DND-41 (cell line): Measurements from ENCODE around the gene DCAF4.

ENCODE experiments used
- ATAC-seq: fragments of 200-7000 bp; cut with Tn5 transposase; 3 replicates; pipeline ENCODE4 v1.9.1; 2021; ENCODE audit warnings: low read depth; ENCODE audit not compliant: insufficient read depth
- DNase-seq: peaks from one replicate; pipeline ENCODE4 v3.0.0-alpha.2; 2020
- H2AFZ ChIP-seq: 2 replicates; pipeline ENCODE4 v1.6.0; 2012; ENCODE audit warnings: low read depth, low read length
- H3K27ac ChIP-seq: 2 replicates; pipeline ENCODE4 v1.5.1; 2012; ENCODE audit warnings: low read length, inconsistent platforms
- H3K27me3 ChIP-seq: fragments of 200-600 bp; sonication (generic); 2 replicates; pipeline ENCODE4 v1.6.0; 2012; ENCODE audit warnings: low read length, mild to moderate bottlenecking, inconsistent platforms; ENCODE audit not compliant: insufficient read depth, poor library complexity
- H3K36me3 ChIP-seq: 2 replicates; pipeline ENCODE4 v1.5.1; 2012; ENCODE audit warnings: low read length, inconsistent platforms; ENCODE audit not compliant: insufficient read depth
- H3K4me1 ChIP-seq: 2 replicates; pipeline ENCODE4 v1.5.1; 2012; ENCODE audit warnings: mild to moderate bottlenecking, low read length; ENCODE audit not compliant: insufficient read depth
- H3K4me2 ChIP-seq: 2 replicates; pipeline ENCODE4 v1.6.0; 2012; ENCODE audit warnings: mild to moderate bottlenecking, moderate library complexity, low read length, inconsistent platforms; ENCODE audit not compliant: insufficient read depth
- H3K4me3 ChIP-seq, 2 experiments: fragments of 200-600 bp in 1 of 2; shearing (Covaris generic) in 1 of 2; 2 replicates each; pipeline ENCODE4 v1.5.1; 2012 to 2016; ENCODE audit warnings: inconsistent platforms in 2 of 2, low read length in 2 of 2, mild to moderate bottlenecking in 2 of 2, low read depth in 1 of 2, moderate library complexity in 1 of 2
- H3K79me2 ChIP-seq: 2 replicates; pipeline ENCODE4 v1.6.0; 2012; ENCODE audit warnings: low read length, inconsistent platforms; ENCODE audit not compliant: insufficient read depth
- H3K9ac ChIP-seq: 2 replicates; pipeline ENCODE4 v1.6.0; 2012; ENCODE audit warnings: low read depth, mild to moderate bottlenecking, inconsistent platforms, low read length, moderate library complexity
- H3K9me3 ChIP-seq: 2 replicates; pipeline ENCODE4 v1.5.1; 2012; ENCODE audit warnings: low read length, moderate library complexity, mild to moderate bottlenecking, inconsistent platforms; ENCODE audit not compliant: insufficient read depth, severe bottlenecking
- H4K20me1 ChIP-seq: 2 replicates; pipeline ENCODE4 v1.6.0; 2012; ENCODE audit warnings: low read length; ENCODE audit not compliant: insufficient read depth
- CTCF ChIP-seq: IDR thresholded peaks from 2 replicates; pipeline ENCODE4 v1.5.1; 2012; ENCODE audit warnings: borderline replicate concordance, low read length, moderate library complexity, mild to moderate bottlenecking; ENCODE audit not compliant: poor library complexity, severe bottlenecking; ENCODE audit errors: extremely low read depth
- EZH2 ChIP-seq: IDR thresholded peaks from 3 replicates; pipeline ENCODE4 v1.6.1; 2012; ENCODE audit warnings: borderline replicate concordance, low read depth, mild to moderate bottlenecking, moderate library complexity, low read length, inconsistent platforms; ENCODE audit not compliant: severe bottlenecking

The DCAF4 gene

DNA sequence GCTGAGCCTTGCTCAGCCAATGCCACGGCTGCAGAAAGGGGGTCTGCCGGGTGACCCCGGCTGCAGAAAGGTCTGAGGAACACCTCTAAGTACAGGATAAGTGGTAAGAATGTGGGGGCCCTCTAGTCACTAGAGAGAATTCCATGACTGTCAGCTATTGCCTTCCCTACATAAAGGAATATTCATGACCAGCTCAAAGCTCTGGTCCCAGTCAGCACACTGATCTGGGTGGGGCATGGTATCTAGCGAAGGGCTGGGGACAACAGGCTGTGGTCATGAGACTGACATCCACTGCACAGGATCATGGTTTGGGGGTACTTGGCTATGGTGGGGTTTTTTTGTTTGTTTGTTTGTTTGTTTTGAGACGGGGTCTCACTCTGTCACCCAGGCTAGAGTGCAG, 42.1 kb downstream of the DCAF4 start:
- H3K27me3 ChIP-seq, result no peaks in the 10 kb centered on the region
- peaks cover 34% of the 10 kb centered on the region for H3K36me3 ChIP-seq
- TF ChIP-seq CTCF, result no peak
- TF ChIP-seq EZH2, result no peak
- no peaks in the 10 kb centered on the region for H4K20me1 ChIP-seq
- no peak overlapping the region for H3K27ac ChIP-seq
- H3K79me2 ChIP-seq, result no peaks in the 10 kb centered on the region
- H3K4me3 ChIP-seq, result no peak overlapping the region
- ATAC-seq (no peak), DNase-seq (no peak)
- no peaks in the 10 kb centered on the region for H3K4me1 ChIP-seq
- no peak overlapping the region for H2AFZ ChIP-seq
- no peak overlapping the region for H3K4me2 ChIP-seq
- H3K9me3 ChIP-seq, result no peaks in the 10 kb centered on the region
- H3K9ac ChIP-seq, result no peak overlapping the region

DNA sequence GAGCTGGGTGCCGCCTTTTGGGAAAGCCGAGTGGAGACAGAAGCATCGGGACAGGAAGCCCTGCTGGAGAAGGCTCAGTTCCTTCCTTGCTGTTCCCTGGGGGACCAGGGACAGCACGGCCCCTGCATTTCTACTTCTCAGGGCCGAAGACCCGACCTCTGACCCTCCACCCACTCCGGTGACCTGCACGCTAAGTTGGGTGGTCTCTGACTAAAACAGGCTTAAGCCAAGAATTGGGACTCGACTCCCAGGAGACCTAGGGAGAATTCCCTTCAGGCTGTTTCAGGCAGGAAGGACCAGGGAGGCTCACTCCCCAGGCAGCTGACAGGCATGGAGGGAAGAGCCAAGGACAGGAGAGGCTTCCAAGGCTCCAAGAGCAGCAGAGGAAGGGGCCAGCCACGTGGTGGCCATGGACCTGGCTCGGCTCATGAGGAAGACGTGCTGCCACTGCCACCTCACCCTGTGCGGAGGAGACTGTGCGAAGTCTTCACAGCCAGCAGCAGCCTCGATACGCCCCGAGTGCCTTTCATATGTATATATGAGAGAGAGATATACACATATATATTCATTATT, 43.9 kb downstream of the DCAF4 start:
- Histone ChIP-seq H4K20me1 (no peaks in the 10 kb centered on the region), H3K4me3 (no peak overlapping the region), H3K4me2 (no peak overlapping the region), H3K36me3 (peaks cover 52% of the 10 kb centered on the region), H3K4me1 (no peaks in the 10 kb centered on the region), H3K9me3 (no peaks in the 10 kb centered on the region), H3K27ac (no peak overlapping the region), H3K27me3 (no peaks in the 10 kb centered on the region), H3K79me2 (no peaks in the 10 kb centered on the region), H3K9ac (no peak overlapping the region), H2AFZ (no peak overlapping the region)
- DNase-seq, result no peak
- TF ChIP-seq CTCF (no peak), EZH2 (no peak)
- ATAC-seq, result no peak

- Histone ChIP-seq H3K4me1 (no peaks in the 10 kb centered on the region), H3K27ac (no peak overlapping the region), H3K4me2 (no peak overlapping the region), H3K9ac (no peak overlapping the region), H3K79me2 (no peaks in the 10 kb centered on the region), H3K27me3 (no peaks in the 10 kb centered on the region), H4K20me1 (no peaks in the 10 kb centered on the region), H3K36me3 (peaks cover 60% of the 10 kb centered on the region), H3K4me3 (no peak overlapping the region), H2AFZ (no peak overlapping the region), H3K9me3 (no peaks in the 10 kb centered on the region)
- no peak for TF ChIP-seq EZH2
- no peak for TF ChIP-seq CTCF
- DNase-seq, result no peak
- ATAC-seq, result no peak
Observed at GRCh38 chr14:72970824-72971434, 44.7 kb downstream of the DCAF4 start.

DNA sequence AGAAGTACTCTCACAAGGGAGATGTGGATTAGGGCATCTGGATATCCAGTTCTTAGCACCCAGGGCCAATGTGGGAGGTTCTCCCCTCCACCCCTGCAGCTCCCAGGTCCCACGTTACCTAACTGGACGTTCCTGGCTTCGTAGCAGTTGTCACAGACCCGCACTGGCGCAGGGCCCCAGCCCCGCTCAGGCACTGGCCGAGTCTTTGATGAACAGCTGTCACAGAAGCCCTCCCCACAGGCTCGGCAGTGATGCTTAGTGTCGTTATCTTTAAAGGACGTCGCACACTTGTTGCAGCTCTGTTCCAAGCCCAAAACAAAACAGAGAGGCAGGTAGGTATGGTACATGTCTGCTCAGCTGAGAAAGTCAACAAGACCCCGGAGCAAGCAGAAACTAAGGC, 48.4 kb downstream of the DCAF4 start:
- Histone ChIP-seq H3K9ac (no peak overlapping the region), H3K4me2 (no peak overlapping the region), H3K36me3 (peaks cover 83% of the 10 kb centered on the region), H3K27me3 (no peaks in the 10 kb centered on the region), H3K79me2 (no peaks in the 10 kb centered on the region), H2AFZ (no peak overlapping the region), H3K4me1 (no peaks in the 10 kb centered on the region), H3K27ac (no peak overlapping the region), H3K9me3 (no peaks in the 10 kb centered on the region), H4K20me1 (no peaks in the 10 kb centered on the region), H3K4me3 (no peak overlapping the region)
- ATAC-seq, result no peak
- no peak for DNase-seq
- no peak for TF ChIP-seq CTCF
- TF ChIP-seq EZH2, result no peak
